NCI-H510A treated with DMSO at 0.1 percent for 48 hours (cell line): ENCODE data around the gene GUCA1A.
"Not testable (repeated sequence)": the region's sequence is repeated elsewhere in the genome, so short reads cannot be mapped to it uniquely, and the experiment has no call there.

Source experiments
- DNase-seq: peaks from one replicate; lab custom pipeline; 2025; lab: John Stamatoyannopoulos, UW

Gene GUCA1A

GRCh38 chr6:42177514-42178364 is 4.6 kb downstream of the GUCA1A start:
- no peak for DNase-seq

- no peak for DNase-seq
Observed at GRCh38 chr6:42179261-42179944, 6.2 kb downstream of the GUCA1A start.

- no peak for DNase-seq
Observed at GRCh38 chr6:42179945-42180313, 6.8 kb downstream of the GUCA1A start.

GRCh38 chr6:42182101-42182500 is 8.9 kb downstream of the GUCA1A start:
- DNase-seq: no peak

GRCh38 chr6:42184475-42184874 is 11.3 kb downstream of the GUCA1A start:
- DNase-seq: no peak

- DNase-seq: no peak
Observed at GRCh38 chr6:42185597-42185996, 12.4 kb downstream of the GUCA1A start.

GRCh38 chr6:42188406-42188805 is 15.2 kb downstream of the GUCA1A start:
- DNase-seq: no peak

GRCh38 chr6:42190554-42191183 is 17.5 kb downstream of the GUCA1A start:
- DNase-seq: no peak

- DNase-seq: not testable (repeated sequence)
Observed at GRCh38 chr6:42192385-42192784, 19.2 kb downstream of the GUCA1A start.

- no peak for DNase-seq
Observed at GRCh38 chr6:42193491-42193894, 20.3 kb downstream of the GUCA1A start.

GRCh38 chr6:42194056-42194455 is 20.9 kb downstream of the GUCA1A start:
- no peak for DNase-seq

- DNase-seq: no peak
Observed at GRCh38 chr6:42195415-42195814, 22.3 kb downstream of the GUCA1A start.

GRCh38 chr6:42197555-42198362 is 24.6 kb downstream of the GUCA1A start:
- DNase-seq: peak; percentile 68

- no peak for DNase-seq
Observed at GRCh38 chr6:42199106-42199981, 26.2 kb downstream of the GUCA1A start.

GRCh38 chr6:42200035-42200434 is 26.9 kb downstream of the GUCA1A start:
- no peak for DNase-seq

GRCh38 chr6:42201382-42201781 is 28.2 kb downstream of the GUCA1A start:
- DNase-seq: no peak

GRCh38 chr6:42202131-42202915 is 29.2 kb downstream of the GUCA1A start:
- DNase-seq: not testable (repeated sequence)

- no peak for DNase-seq
Observed at GRCh38 chr6:42203183-42203582, 30.0 kb downstream of the GUCA1A start.

GRCh38 chr6:42204768-42205282 is 31.7 kb downstream of the GUCA1A start:
- no peak for DNase-seq

- DNase-seq: not testable (repeated sequence)
Observed at GRCh38 chr6:42207559-42207958, 34.4 kb downstream of the GUCA1A start.
